Sciatic nerve (tissue), 2 donors: ENCODE data around the gene SAP130. TPM values are rescaled to one million over a fixed set of nuclear protein-coding genes. Genes with fewer than 3 reads are reported as not detected.
"Not testable (repeated sequence)": the region's sequence is repeated elsewhere in the genome, so short reads cannot be mapped to it uniquely, and the experiment has no call there.

Experiments used
- ATAC-seq: fragments of 200-7000 bp; cut with Tn5 transposase; one replicate; pipeline ENCODE4 v1.9.1; 2020; ENCODE audit warnings: mild to moderate bottlenecking, moderate library complexity
- DNase-seq: peaks from one replicate; pipeline ENCODE4 v3.0.0-alpha.2; 2020; ENCODE audit warnings: low spot score
- intact Hi-C: fragments of 100-400 bp; cut with DNase I; formaldehyde crosslinking; loops from one replicate; pipeline ENCODE4 v1.14.2; 2022
- total RNA-seq: library from RNA; stranded (reverse); fragmentation: NEBNext Ultra II Directional; extraction: Animal tissue kit (Norgen Biotek cat#: 25700); gene quantifications from one replicate; pipeline ENCODE4 v1.2.1, GENCODE V29; 2021
- donor health status: DM: no; HTN: no; CAD: no.
- donor health status: DM: no; HTN: no; CAD: no.

The SAP130 gene
- total RNA-seq, 1 donor from 2014 or later: 25.9 TPM

- intact Hi-C loops: no loop called here
- DNase-seq (no peak), ATAC-seq (no peak)
Observed at GRCh38 chr2:127910415-127910814, 117.4 kb downstream of the SAP130 start.

GRCh38 chr2:127909019-127909418 lies 118.8 kb downstream of the SAP130 start:
- intact Hi-C loops: no loop called here
- ATAC-seq (no peak), DNase-seq (no peak)

- intact Hi-C loops: not testable (repeated sequence)
Observed at GRCh38 chr2:127907733-127908400, 120.0 kb downstream of the SAP130 start.

GRCh38 chr2:127906206-127906926 lies 121.5 kb downstream of the SAP130 start:
- ATAC-seq: no peak
- DNase-seq: no peak
- intact Hi-C loops: no loop called here

More at GRCh38 chr2:127907733-127908400, 120.0 kb downstream of the SAP130 start:
- not testable (repeated sequence) for ATAC-seq, DNase-seq

GRCh38 chr2:127901339-127902056 lies 126.4 kb downstream of the SAP130 start:
- intact Hi-C loops: no loop called here
- DNase-seq (peak; percentile 65), ATAC-seq (peak; percentile 70)

- intact Hi-C loops: loop anchor here (10.0 kb wide), 1 partner anchor 127 kb away; the partner anchor contains the start of gene SAP130
- ATAC-seq: no peak
Observed at GRCh38 chr2:127897531-127898211, 130.2 kb downstream of the SAP130 start.

GRCh38 chr2:127893494-127893893 lies 134.4 kb downstream of the SAP130 start:
- ATAC-seq (no peak), DNase-seq (no peak)
- intact Hi-C loops: loop anchor here (10.0 kb wide), 1 partner anchor 131 kb away; the partner anchor contains the start of gene SAP130

More at GRCh38 chr2:127897531-127898211, 130.2 kb downstream of the SAP130 start:
- DNase-seq: no peak

GRCh38 chr2:127893033-127893432 lies 134.8 kb downstream of the SAP130 start:
- DNase-seq (no peak), ATAC-seq (no peak)
- intact Hi-C loops: loop anchor here (10.0 kb wide), 1 partner anchor 132 kb away; the partner anchor contains the start of gene SAP130

- intact Hi-C loops: loop anchor here (10.0 kb wide), 1 partner anchor 133 kb away; the partner anchor contains the start of gene SAP130
- DNase-seq: no peak
- ATAC-seq: no peak
Observed at GRCh38 chr2:127891811-127892210, 136.0 kb downstream of the SAP130 start.

Other genes with a start within 250 kb of the SAP130 start
- 60.9 TPM for gene WDR33, start 216.9 kb downstream of the SAP130 start, total RNA-seq
- gene POLR2D, start 169.9 kb downstream of the SAP130 start, total RNA-seq: 19.4 TPM
- gene AMMECR1L, start 142.1 kb downstream of the SAP130 start, total RNA-seq: 15.9 TPM
- gene UGGT1, start 63.1 kb upstream of the SAP130 start, total RNA-seq: 34.3 TPM